GM21360 (cell line): Measurements from ENCODE around the gene RPS6KA2.
"Not testable (repeated sequence)": the region's sequence is repeated elsewhere in the genome, so short reads cannot be mapped to it uniquely, and the experiment has no call there.

Experiments
- ATAC-seq: cut with Tn5 transposase; IDR thresholded peaks from one replicate; pipeline ENCODE4 v1.9.1; 2021; ENCODE audit warnings: mild to moderate bottlenecking, moderate library complexity; ENCODE audit not compliant: unreplicated experiment

Gene RPS6KA2

GRCh38 chr6:166558156-166559005, 68.7 kb downstream of the RPS6KA2 start:
- no peak for ATAC-seq

DNA sequence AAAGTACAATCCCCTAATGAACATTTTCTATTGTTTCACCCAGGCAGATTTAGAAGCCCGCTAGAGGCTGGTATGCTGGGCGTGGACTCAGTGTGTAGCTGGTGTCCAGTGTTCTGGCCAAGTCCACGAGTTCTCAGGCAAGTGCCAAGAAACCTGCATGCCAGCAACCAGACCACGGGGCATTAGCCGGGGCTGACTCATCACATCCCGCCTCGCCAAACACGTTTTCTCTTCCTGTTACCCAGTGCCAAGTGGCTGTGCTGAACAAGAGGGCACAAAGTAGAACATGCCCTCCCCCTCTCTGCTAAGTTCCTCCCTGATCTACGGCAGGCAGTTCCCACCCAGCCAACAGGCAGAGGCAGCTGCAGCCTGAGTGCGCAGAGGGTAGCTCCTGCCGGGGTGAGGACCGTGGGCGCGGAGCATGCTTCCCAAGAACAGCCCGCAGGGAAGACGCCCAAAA, 70.2 kb downstream of the RPS6KA2 start:
- no peak for ATAC-seq

GRCh38 chr6:166556336-166556735, 70.7 kb downstream of the RPS6KA2 start:
- no peak for ATAC-seq

GRCh38 chr6:166555086-166555485, 72.0 kb downstream of the RPS6KA2 start:
- no peak for ATAC-seq

DNA sequence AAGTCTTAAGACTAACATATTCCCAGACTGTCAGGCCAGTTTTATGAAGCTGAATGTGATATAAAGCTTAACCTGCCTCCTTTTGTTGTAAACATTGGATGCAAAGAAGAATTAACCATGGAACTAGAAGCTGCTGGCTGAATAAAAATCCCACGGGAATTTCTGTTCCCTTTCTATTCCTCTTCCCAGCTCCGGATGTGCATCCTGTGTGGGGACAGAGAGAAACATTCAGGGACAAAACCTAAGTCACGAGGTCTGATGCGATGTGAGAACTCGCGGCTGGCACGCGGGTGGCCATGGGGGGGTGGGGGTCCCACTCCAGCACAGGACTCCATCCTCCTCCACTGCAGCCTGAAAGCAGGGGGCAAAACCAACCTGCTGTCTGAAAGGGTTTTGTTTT, 72.7 kb downstream of the RPS6KA2 start:
- no peak for ATAC-seq

DNA sequence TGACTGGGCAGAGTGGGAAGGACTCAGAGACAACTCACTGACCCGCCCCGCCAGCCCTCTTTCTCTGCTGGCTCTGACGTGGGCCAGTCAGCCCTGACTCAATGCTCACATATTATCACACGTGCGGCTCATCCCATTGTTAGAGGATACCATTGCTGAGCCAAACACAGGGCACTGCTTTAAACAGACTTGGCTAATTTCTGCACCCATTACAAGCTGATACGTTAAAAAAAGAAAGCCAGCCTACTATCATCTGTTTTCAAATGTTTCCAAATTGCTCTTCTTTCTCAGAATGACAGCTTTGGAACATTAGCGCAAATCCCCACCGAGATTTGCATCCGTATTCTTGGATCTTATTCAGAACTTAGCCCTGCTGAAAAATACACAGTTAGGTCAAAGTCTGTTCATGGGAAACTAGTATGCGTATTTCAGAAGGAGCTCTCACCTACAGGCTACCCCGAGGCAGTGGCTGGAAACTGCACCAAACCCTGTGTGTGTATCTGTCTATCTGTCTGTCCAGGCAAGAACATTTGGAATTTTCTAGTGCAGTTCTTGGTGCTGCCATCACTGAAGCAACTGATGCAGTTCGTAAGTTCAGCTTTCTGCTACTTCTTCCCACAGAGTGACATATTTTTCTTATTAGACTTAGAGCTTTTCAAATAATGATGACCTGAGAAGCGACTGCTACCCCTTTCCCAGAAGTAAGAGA, 73.3 kb downstream of the RPS6KA2 start:
- no peak for ATAC-seq

DNA sequence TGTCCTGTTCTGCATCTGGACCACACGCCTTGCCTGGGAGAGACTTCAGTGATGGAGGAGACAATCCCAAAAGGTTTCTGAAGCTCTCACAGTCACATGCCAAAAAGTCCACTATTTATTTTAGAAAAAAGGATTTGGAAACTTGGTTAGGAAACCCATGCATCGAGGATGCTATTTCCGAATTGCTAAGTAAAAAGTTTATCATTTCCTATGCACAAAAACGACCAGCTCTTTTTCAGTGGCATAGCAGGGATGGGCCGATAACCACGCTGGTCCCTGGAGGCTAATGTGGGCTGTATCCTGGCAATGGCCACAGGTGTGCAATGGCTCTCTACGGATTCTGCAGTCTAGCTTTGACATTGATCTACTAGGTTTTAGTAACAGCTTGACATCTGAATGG, 74.5 kb downstream of the RPS6KA2 start:
- ATAC-seq: no peak

DNA sequence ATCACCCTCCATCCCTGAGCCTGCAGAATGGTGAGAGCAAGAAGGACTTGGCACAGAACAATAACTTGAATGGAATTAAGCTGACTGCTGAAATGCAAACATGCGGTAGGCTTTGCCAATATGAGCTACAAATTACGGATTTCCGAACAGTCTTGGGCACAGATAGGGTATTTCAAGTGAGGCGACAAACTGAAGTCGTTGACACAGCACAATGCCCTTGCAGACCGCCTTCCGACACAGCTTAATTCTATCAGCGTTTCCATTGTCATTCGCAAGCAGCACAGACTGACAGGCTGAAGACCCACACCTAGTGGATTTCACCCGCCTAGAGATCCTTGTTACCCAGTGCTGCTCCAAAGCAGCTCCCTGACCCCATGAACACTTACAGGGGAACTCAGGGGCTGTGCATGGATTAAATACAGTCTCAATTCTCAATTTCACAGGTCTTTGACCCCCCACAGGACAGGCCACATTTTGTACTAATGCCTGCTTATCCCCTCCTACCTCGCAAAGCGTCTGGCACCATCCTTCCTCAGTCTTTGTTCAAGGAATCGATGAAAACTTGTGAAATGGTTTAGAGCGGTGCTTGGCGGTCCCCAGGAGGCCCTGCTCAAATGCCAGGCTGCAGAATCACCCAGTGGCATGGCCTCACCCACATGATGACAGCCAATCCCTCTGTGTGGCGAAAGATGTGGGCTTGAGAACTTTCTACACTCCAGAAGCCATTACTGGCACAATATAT, 75.1 kb downstream of the RPS6KA2 start:
- no peak for ATAC-seq

DNA sequence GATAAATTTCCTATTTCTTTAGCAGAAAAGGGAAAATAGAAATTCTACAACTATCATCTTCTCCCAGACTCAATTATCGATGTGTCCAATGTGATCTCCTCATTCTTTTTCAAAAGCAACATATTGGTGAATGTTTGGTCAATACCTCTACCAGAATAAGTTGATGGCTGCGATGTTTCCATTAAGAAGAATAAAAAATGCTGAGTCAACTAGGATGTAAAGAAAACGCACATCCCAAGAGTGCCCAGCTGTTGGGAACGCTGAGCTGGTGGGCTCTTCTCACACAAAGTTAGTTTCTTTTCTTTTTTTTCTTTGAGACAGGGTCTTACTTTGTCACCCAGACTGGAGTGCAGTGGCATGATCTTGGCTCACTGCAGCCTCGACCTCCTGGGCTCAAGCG, 80.4 kb downstream of the RPS6KA2 start:
- no peak for ATAC-seq

DNA sequence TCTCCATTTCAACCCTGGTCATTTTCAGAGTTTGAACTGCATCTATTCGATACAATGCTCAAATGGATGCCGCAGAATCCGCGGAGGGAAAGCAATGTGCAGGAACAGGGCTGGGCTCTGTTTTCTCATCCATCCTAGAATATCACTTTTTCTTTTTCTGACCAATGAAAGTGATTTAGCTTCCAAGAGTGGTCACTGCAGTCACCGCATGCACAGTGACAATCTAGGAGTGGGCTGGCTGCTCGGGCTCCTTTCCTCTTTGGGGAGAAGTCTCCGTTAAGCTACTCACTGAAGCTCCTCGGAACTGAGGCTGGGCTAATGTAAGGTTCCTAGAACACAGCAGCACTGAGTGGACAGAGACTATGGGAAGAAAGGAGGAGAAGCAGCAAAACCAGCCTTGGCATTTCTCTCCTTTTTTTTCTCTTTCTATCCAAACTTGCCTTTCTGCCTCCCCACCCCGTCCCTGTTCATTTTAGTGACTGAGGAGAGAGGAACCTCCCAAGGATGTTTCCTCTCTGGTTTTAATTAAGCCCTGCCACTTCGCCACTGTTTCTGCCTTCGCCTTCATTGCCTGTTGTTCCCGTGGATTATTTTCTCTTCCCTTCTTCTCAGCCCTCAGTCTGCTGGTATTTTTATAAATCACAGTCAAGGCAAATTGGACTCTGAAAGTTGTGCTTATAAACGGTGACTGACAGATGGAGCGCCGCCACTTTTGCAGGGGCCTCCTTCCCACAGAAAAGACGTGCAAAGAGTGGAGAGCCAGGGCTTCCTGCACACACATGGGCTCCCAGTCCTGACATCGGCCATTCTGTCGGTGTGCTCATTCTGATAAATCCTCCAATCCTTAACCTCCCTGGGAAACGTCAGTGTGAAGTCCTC, 81.7 kb downstream of the RPS6KA2 start:
- ATAC-seq: no peak

- no peak for ATAC-seq
Measured at GRCh38 chr6:166544296-166544605, 82.8 kb downstream of the RPS6KA2 start.

- no peak for ATAC-seq
Measured at GRCh38 chr6:166543603-166544295, 83.3 kb downstream of the RPS6KA2 start.

DNA sequence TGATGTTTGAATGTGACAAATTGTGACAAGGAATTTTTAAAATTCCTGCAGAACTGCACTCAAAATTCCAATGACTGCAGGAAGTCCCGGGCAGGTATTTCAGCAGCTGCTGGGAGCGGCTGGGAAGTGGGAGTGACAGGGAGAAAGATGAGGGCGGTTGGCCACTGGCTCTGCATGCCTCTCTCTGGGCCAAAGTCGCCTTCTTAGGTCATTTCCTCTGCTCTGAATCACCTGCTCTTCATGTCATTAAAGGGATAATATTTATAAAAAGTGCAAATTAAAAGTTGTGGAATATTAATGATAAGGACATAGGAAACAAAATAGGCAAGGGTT, 84.5 kb downstream of the RPS6KA2 start:
- ATAC-seq: no peak

- no peak for ATAC-seq
Measured at GRCh38 chr6:166541876-166542579, 85.0 kb downstream of the RPS6KA2 start.

DNA sequence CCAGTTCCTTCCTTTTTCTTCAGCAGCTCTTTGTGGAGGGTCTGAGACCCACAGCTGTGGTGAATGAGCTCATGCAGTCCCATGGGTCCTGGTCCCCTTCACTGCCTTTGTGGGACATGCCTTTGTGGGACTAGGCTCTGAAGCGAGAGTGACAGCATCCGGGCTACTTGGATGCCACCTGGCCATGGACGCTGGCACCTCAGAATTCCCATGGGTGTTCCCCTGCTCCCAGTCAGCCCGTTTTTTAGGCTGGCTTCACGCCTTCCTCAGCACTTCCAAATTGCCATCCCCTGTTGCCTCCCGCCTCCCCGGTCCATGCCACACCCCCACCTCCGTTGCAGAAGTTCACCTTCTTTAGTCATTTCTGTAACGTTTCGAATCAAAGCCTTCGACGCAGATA, 85.7 kb downstream of the RPS6KA2 start:
- no peak for ATAC-seq

- ATAC-seq: peak; percentile 97
Measured at GRCh38 chr6:166540631-166541331, 86.3 kb downstream of the RPS6KA2 start.

GRCh38 chr6:166539543-166539942, 87.5 kb downstream of the RPS6KA2 start:
- no peak for ATAC-seq

DNA sequence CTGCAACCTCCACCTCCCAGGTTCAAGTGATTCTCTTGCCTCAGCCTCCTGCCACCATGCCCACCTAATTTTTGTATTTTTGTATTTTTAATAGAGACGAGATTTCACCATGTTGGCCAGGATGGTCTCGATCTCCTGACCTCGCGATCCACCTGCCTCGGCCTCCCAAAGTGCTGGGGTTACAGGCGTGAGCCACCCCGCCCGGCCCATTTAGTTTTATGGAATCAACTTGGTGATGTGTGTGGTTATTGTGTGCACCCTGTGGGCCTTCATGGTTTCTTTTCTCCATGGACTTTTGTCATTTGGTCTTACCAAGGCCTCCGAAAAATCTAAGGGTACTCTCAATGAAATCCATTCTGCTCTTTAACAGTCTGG, 88.1 kb downstream of the RPS6KA2 start:
- ATAC-seq: not testable (repeated sequence)
